OCI-LY1 (cell line): ENCODE data around the gene CCDC186.

Experiments
- CTCF ChIP-seq: fragments of 200-600 bp; sonication (generic), shearing (Covaris generic); IDR thresholded peaks from 2 replicates; pipeline ENCODE4 v1.5.1; 2017; ENCODE audit warnings: mild to moderate bottlenecking, antibody characterized with exemption, low read length, moderate library complexity, mixed read lengths
- EZH2 ChIP-seq: fragments of 200-600 bp; sonication (generic), shearing (Covaris generic); IDR thresholded peaks from 2 replicates; pipeline ENCODE4 v1.8.0; 2017; ENCODE audit warnings: borderline replicate concordance, mixed run types, mild to moderate bottlenecking, antibody characterized with exemption, low read length, moderate library complexity, mixed read lengths

- TF ChIP-seq EZH2 = no peak
- TF ChIP-seq CTCF = no peak
Observed at GRCh38 chr10:114131094-114131493, 42.9 kb downstream of the CCDC186 start.
